CD4-positive, alpha-beta T cell (primary cell): Measurements from ENCODE around the gene HOXC10. TPM values are rescaled to one million over a fixed set of nuclear protein-coding genes. Genes with fewer than 3 reads are reported as not detected.

ENCODE experiments used
- ATAC-seq: fragments of 200-7000 bp; cut with Tn5 transposase; one replicate; pipeline ENCODE4 v1.10.0; 2022; ENCODE audit warnings: mild to moderate bottlenecking; ENCODE audit not compliant: poor library complexity
- CTCF ChIA-PET: fragments of 350-600 bp; sonication (Branson Sonifier 250); formaldehyde crosslinking; loops from one replicate; lab custom pipeline; 2021; ENCODE audit warnings: antibody characterized with exemption, inconsistent platforms; lab: Charles Lee
- POLR2A ChIA-PET: fragments of 350-600 bp; sonication (Branson Sonifier 250); formaldehyde crosslinking; loops from one replicate; lab custom pipeline; 2021; ENCODE audit warnings: antibody characterized with exemption, inconsistent platforms; lab: Charles Lee
- DNase-seq, 14 experiments: peaks; one replicate each; pipeline ENCODE4 v3.0.0-alpha.2; 2013 to 2020; ENCODE audit warnings: mixed read lengths in 2 of 14
- H3K27ac ChIP-seq, 2 donors: one replicate each; pipeline versions ENCODE4 v1.5.1 to v1.7.0; 2013; ENCODE audit warnings: low read length in 2 of 2, low read depth in 1 of 2, mild to moderate bottlenecking in 1 of 2
- H3K27me3 ChIP-seq, 2 experiments: 1 replicate in 1 of 2; 2 replicates in 1 of 2; pipeline versions ENCODE4 v1.6.1 to v1.7.0; 2013; ENCODE audit warnings: low read length in 2 of 2, control low read depth in 1 of 2, mild to moderate bottlenecking in 1 of 2, moderate library complexity in 1 of 2; ENCODE audit not compliant: insufficient read depth in 2 of 2, control insufficient read depth in 1 of 2
- H3K36me3 ChIP-seq: one replicate; pipeline ENCODE4 v1.6.1; 2013; ENCODE audit warnings: low read length, control low read depth; ENCODE audit not compliant: insufficient read depth
- H3K4me1 ChIP-seq: one replicate; pipeline ENCODE4 v1.6.1; 2013; ENCODE audit warnings: low read length, control low read depth; ENCODE audit not compliant: insufficient read depth
- H3K4me3 ChIP-seq: one replicate; pipeline ENCODE4 v1.5.1; 2013; ENCODE audit warnings: mild to moderate bottlenecking, low read length, moderate library complexity
- H3K9me3 ChIP-seq, 2 experiments: 1 replicate in 1 of 2; 2 replicates in 1 of 2; pipeline versions ENCODE4 v1.6.1 to v1.7.0; 2013; ENCODE audit warnings: low read length in 2 of 2, mild to moderate bottlenecking in 2 of 2, control low read depth in 1 of 2, moderate library complexity in 1 of 2; ENCODE audit not compliant: control insufficient read depth in 1 of 2, insufficient read depth in 1 of 2
- H3K27ac Mint-ChIP-seq: one replicate; pipeline ENCODE4 v1.8.0; 2020; ENCODE audit warnings: mixed read lengths
- H3K27me3 Mint-ChIP-seq: one replicate; pipeline ENCODE4 v1.8.0; 2021; ENCODE audit warnings: mixed read lengths
- H3K36me3 Mint-ChIP-seq: one replicate; pipeline ENCODE4 v1.8.0; 2021; ENCODE audit warnings: low read depth, mixed read lengths
- H3K4me1 Mint-ChIP-seq: one replicate; pipeline ENCODE4 v1.8.0; 2021; ENCODE audit warnings: low read depth, mixed read lengths
- H3K4me3 Mint-ChIP-seq: one replicate; pipeline ENCODE4 v1.8.0; 2020; ENCODE audit warnings: mild to moderate bottlenecking, mixed read lengths
- H3K9me3 Mint-ChIP-seq: one replicate; pipeline ENCODE4 v1.8.0; 2020; ENCODE audit warnings: mixed read lengths
- intact Hi-C, 2 experiments: fragments of 100-400 bp; cut with DNase I in 1 of 2; cut with micrococcal nuclease in 1 of 2; formaldehyde crosslinking; loops; one replicate each; pipeline versions ENCODE4 v1.15.1 to v1.9.0; 2023 to 2025; cut with DNase I, micrococcal nuclease
- total RNA-seq, 174 experiments: library from RNA in 2 of 174; stranded (reverse) in 2 of 174; gene quantifications; one replicate each; pipeline ENCODE4 v1.2.3 and lab custom pipeline; 2021 to 2026
- TF ChIP-seq, protein P1 (sequence below): fragments of 200-600 bp; IDR thresholded peaks from one replicate; pipeline ENCODE4 v1.8.0; 2022; ENCODE audit warnings: antibody characterized with exemption, mild to moderate bottlenecking

HOXC10 gene
- total RNA-seq, 2 experiments from 2014 or later = not detected

GRCh38 chr12:54031480-54031879, 46.5 kb downstream of the HOXC10 start:
- H3K27ac Mint-ChIP-seq = no peak overlapping the region
- CTCF ChIA-PET = interaction anchor here (0.8 to 1.8 kb wide), 3 partner anchors 19 to 170 kb away, joined by 3 to 14 read pairs (median 3); no protein-coding TSS in a partner anchor
- DNase-seq (no peak), ATAC-seq (no peak)
- Histone ChIP-seq H3K36me3 (no peaks in the 10 kb centered on the region), H3K9me3 (peaks cover 10 to 47% of the 10 kb centered on the region in 2 experiments), H3K27me3 (peaks cover 90 to 98% of the 10 kb centered on the region in 2 experiments), H3K4me1 (peaks cover 49% of the 10 kb centered on the region), H3K4me3 (no peak overlapping the region), H3K27ac (no peak overlapping the region)
- H3K4me1 Mint-ChIP-seq = peaks cover 32% of the 10 kb centered on the region
- H3K36me3 Mint-ChIP-seq = no peaks in the 10 kb centered on the region
- POLR2A ChIA-PET = interaction anchor here (0.9 kb wide), 1 partner anchor 158 kb away, joined by 3 read pairs; the partner anchor contains the start of gene SMUG1
- H3K27me3 Mint-ChIP-seq = peaks cover 97% of the 10 kb centered on the region
- peaks cover 2% of the 10 kb centered on the region for H3K9me3 Mint-ChIP-seq
- TF ChIP-seq, protein P1, sequence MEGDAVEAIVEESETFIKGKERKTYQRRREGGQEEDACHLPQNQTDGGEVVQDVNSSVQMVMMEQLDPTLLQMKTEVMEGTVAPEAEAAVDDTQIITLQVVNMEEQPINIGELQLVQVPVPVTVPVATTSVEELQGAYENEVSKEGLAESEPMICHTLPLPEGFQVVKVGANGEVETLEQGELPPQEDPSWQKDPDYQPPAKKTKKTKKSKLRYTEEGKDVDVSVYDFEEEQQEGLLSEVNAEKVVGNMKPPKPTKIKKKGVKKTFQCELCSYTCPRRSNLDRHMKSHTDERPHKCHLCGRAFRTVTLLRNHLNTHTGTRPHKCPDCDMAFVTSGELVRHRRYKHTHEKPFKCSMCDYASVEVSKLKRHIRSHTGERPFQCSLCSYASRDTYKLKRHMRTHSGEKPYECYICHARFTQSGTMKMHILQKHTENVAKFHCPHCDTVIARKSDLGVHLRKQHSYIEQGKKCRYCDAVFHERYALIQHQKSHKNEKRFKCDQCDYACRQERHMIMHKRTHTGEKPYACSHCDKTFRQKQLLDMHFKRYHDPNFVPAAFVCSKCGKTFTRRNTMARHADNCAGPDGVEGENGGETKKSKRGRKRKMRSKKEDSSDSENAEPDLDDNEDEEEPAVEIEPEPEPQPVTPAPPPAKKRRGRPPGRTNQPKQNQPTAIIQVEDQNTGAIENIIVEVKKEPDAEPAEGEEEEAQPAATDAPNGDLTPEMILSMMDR = no peak
- no peak overlapping the region for H3K4me3 Mint-ChIP-seq
- intact Hi-C loops = no loop called here

DNA sequence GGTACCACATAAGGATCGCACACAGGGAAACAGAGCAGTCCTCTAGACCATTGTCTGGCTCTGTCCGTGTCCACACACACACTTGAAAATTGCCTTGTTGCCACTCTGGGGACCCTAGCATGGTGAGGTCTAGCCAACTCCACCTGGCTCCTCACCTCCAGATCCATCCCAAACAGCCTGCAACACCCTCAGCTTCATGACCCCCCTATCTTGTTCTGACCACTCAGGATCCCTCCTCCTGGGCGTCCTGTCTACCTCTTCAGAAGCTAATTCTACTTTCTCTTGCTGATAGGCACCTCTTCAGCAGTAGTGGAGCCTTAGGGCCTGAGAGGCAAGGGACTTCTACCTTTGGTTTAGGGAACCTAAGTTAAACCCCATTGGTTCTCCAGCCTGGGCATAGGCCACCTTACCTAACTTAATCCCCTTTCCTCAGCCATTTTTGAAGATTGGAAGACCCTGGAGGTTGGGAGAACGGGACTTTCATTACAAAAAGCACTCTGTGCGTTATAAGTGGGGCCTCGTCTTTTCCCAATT, 47.2 kb downstream of the HOXC10 start:
- CTCF ChIA-PET = interaction anchor here (0.8 to 1.8 kb wide), 13 partner anchors 10 to 175 kb away, joined by 3 to 19 read pairs (median 4); partner anchors contain the start of genes HOXC8, HOXC9 and SMUG1
- Mint-ChIP-seq H3K36me3 (no peaks in the 10 kb centered on the region), H3K27ac (no peak overlapping the region), H3K4me1 (peaks cover 25% of the 10 kb centered on the region), H3K9me3 (peaks cover 2% of the 10 kb centered on the region), H3K4me3 (no peak overlapping the region), H3K27me3 (peaks cover 97% of the 10 kb centered on the region)
- Histone ChIP-seq H3K4me1 (peaks cover 49% of the 10 kb centered on the region), H3K36me3 (no peaks in the 10 kb centered on the region), H3K4me3 (no peak overlapping the region), H3K9me3 (peaks cover 10 to 50% of the 10 kb centered on the region in 2 experiments), H3K27ac (no peak overlapping the region), H3K27me3 (peaks cover 91 to 98% of the 10 kb centered on the region in 2 experiments)
- ATAC-seq (no peak), DNase-seq (no peak)
- POLR2A ChIA-PET = interaction anchor here (0.6 to 1.5 kb wide), 4 partner anchors 21 to 169 kb away, joined by 3 to 7 read pairs (median 4); partner anchors contain the start of gene SMUG1
- TF ChIP-seq, protein P1 = no peak
- intact Hi-C loops = loop anchor here (2.0 kb wide), 1 partner anchor 159 kb away; no protein-coding TSS in a partner anchor

DNA sequence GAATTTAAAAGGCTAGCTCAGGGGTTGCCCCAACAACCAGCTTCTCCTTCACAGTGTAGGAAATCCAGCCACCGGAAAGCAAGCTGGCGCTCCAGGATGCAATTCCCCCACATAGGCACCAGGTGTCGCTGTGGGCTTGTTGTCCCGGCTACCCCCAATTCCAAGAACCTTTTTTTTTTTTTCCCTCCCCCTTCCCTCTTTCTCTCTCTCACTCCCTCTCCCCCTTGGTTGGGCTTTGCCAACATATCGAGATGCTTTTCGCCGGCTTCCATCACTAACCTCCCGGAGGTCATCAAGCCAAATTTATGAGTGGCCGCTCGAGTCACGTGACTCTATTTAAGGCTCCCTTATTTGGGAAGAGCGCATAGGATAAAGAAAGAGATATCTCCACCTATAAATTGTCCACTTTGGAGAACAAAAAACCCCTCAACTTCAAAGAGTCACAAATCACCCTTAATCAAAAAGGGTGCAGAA, 47.7 kb downstream of the HOXC10 start, which contains the start of gene HOXC5:
Gene HOXC5 (plus strand): TSS at position 424 of the 474 bp plus-strand sequence. CDS start 73 bp downstream, outside the sequence.
- TF ChIP-seq, protein P1 = peak; percentile 81
- H3K27me3 Mint-ChIP-seq = peaks cover 97% of the 10 kb centered on the region
- Histone ChIP-seq H3K27ac (no peak within 1 kb of the TSS), H3K27me3 (peaks cover 91 to 98% of the 10 kb centered on the region in 2 experiments), H3K4me3 (no peak within 1 kb of the TSS), H3K9me3 (peaks cover 10 to 50% of the 10 kb centered on the region in 2 experiments), H3K36me3 (no peaks in the 10 kb centered on the region), H3K4me1 (peaks cover 49% of the 10 kb centered on the region)
- peak within 1 kb of the TSS; percentile 42 for H3K4me3 Mint-ChIP-seq
- POLR2A ChIA-PET = interaction anchor here (0.6 to 1.5 kb wide), 4 partner anchors 21 to 169 kb away, joined by 3 to 7 read pairs (median 4); partner anchors contain the start of gene SMUG1
- no peaks in the 10 kb centered on the region for H3K36me3 Mint-ChIP-seq
- peak; percentile 63 for ATAC-seq
- H3K27ac Mint-ChIP-seq = no peak within 1 kb of the TSS
- CTCF ChIA-PET = interaction anchor here (0.8 to 1.8 kb wide), 13 partner anchors 10 to 175 kb away, joined by 3 to 19 read pairs (median 4); partner anchors contain the start of genes HOXC8, HOXC9 and SMUG1
- DNase-seq = peak; percentile 31 to 79 (median 50)
- H3K4me1 Mint-ChIP-seq = peaks cover 22% of the 10 kb centered on the region
- H3K9me3 Mint-ChIP-seq = peaks cover 2% of the 10 kb centered on the region
- intact Hi-C loops = loop anchor here (2.0 kb wide), 1 partner anchor 158 kb away; no protein-coding TSS in a partner anchor
